Stimulated activated CD4-positive, alpha-beta T cell treated with anti-CD3 and anti-CD28 coated beads, Interleukin-2, amount 100 ng/mL, for 24 hours (primary cell): ENCODE measurements around the gene ANKRD53.
"Not testable (repeated sequence)": the region's sequence is repeated elsewhere in the genome, so short reads cannot be mapped to it uniquely, and the experiment has no call there.

Experiments used
- DNase-seq, 2 donors: peaks; one replicate each; pipeline ENCODE4 v3.0.0-alpha.2; 2020

The ANKRD53 gene

DNA sequence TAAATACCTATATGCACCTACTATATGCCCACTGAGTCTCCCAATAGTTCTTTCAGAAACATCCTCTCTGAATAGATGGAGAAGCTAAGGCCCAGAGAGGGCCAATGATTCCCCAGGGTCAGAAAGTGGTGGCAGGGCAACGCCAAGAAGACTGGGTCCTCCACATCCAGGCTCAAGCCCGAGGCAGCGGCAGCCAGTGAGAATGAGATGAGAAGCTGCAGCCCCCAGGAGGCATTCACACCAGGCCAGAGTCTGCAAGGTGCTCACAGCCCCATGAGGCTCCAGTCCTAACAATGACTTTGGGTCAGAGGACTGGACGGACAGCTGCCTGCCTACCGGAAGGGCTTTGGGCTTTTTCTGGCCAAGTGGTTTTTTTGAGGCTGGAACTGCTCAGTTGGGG is 12.7 kb downstream of the ANKRD53 start:
- peak in 1 of 2 donors; percentile 16 for DNase-seq

DNA sequence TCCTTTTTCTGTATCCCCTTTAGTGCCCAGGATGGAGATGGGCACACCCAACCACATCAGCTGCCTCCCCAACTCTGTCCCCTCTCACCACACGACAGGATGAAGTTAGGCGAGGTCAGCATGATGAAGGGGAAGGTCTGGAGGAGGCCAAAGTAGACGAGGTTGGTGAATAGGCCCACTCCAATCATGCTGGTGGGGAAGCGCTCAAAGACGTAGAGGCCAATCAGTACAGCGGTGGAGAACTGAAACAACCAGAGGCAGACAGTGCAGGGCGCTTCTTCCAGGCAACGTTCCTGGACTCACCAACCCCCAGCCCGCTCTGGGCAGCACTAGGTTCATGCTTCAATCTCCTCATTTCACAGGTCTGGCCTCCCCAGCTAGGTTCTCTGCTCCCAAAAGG is 13.3 kb downstream of the ANKRD53 start:
- DNase-seq = no peak

DNA sequence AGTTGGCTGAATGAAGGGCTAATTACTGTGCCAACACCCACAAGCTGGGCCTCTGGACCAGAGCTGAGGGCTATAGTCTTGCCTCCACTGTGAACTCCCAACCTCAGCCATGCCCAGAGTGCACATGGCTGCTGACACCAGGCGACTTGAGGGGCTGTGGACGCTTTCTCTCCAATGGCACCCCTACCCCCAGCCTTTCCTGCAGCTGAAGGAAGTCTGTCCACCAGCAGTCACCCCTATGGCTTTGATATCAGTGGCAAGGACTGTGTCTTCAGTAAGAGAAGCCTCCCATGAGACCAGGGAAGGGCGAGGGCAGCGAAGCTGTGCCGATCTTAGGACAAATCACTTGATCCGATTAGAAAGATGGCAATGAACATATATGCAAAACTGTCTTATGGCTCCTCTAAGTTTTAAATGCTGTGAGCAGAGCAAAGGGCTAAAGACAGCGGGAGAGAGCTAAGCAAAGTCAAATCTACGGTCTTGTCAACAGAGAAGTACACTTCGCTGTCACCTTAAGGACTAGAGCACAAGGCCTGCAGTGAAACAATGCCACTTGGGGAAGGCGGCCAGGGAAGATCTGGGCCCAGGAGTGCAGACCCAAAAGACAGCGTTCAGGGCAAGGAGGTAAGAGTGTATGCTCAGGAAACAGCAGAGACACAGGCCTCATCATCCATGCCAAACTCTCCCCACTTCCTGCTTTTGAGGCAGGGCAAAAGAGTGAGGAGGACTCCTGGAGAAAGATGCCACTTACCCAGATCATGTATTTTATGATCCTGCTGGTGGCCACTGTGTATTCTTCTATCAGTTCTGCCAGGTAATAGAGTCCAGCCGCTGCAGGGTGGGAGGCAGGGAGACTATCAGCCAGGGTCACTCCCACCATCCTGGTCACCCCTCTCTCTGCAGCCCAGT is 14.8 kb downstream of the ANKRD53 start:
- DNase-seq = no peak

DNA sequence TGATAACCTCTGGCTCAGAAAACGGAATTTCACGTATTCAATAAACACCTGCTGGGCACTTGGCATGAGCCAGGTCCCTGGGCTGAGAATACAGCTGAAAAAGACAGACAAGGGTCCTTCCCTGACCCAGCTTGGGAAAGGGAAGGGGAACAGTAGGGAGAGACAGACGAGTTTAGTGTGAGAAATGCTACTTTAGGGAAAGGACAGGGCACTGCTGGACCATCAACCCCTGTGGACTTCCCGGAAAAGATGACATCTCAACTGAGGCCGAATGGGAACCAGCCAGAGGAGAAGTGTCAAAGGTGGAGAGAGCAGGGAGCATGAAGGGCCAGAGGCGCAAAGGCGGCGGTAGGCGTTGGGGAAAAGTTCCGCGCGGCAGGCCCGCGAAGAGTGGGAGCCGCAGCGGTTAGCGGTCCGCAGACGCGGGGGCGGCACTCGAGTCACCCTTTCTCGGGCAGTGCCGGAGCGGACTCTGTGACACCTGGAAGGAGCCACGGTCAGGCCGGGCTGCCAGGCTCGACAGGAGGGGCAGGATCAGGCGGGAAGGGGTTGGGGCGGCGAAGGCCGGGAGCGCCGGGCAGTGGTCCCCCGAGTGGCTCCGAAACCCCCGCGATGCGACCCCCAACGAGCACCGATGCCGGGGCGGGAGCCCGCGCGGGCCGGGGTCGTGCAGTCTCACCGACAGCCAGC is 15.7 kb downstream of the ANKRD53 start:
- DNase-seq = peak; percentile 63 to 71

DNA sequence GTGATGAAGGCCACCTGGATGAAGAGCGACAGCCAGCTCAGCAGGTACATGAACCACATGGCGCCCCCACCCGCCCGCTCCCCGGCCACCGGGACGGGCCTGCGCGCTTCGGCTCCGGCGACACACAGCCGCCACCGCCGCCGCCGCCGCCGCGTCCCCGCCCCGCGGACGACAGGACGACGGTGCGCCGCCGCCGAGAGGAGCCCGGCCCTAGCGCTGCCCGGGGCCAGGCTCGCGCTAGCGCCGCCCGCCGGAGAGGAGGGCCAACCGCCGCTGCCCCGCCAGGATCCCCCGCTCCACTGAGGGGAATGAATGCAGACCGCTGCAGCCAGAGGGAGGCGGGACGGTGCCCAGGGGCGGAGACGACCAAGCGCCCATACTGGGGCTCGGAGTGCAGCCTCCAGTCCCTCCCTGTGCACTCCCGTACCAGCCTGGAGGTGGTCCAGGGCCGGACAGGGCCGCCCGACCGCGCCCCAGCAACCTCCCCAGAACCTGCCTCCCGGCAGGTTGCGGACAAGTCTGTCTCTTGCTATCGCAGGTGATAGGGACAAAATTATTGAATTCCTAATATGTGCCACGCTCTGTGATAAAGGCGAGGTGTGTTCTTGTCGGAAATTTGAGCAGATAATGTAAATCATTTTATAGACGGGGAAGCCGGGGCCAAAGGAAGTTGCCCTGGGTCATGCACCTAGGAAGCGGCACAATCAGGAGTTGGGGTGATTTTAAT is 16.4 kb downstream of the ANKRD53 start, which contains the start of gene TEX261:
Gene TEX261, minus strand, starts transcription at position 175 of the 727 bp plus-strand sequence. Its CDS starts 116 bp downstream, at position 59.
- DNase-seq = peak; percentile 93 to 94

DNA sequence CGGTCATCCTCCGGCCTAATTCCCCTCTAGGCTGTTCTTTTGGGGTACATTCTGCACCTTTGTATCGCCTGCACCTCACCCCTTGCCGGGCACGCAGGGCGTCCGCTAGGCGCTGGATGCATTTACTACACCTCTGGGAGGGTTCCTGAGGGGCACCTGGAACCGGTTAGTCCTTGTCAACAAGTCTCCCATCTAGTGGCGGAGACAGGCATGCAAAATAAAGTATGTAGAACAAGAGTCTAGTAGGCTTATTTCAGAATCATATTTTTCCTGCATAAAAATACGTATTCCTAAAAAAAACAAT is 16.9 kb downstream of the ANKRD53 start:
- DNase-seq = peak; percentile 48 to 56

DNA sequence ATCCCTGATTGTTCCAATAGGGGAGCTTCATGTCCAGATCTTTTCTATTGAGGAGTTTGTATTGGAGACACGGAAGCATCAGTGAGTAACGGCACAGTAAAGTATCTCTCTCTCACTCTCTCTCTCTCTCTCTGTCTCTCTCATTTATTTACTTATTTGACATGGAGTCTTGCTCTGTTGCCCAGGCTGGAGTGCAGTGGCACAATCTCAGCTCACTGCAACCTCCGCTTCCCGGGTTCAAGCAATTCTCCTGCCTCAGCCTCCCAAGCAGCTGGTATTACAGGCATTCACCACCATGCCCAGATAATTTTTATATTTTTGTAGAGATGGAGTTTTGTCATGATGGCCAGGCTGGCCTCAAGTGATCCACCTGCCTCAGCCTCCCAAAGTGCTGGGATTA is 20.5 kb downstream of the ANKRD53 start:
- DNase-seq = not testable (repeated sequence)

DNA sequence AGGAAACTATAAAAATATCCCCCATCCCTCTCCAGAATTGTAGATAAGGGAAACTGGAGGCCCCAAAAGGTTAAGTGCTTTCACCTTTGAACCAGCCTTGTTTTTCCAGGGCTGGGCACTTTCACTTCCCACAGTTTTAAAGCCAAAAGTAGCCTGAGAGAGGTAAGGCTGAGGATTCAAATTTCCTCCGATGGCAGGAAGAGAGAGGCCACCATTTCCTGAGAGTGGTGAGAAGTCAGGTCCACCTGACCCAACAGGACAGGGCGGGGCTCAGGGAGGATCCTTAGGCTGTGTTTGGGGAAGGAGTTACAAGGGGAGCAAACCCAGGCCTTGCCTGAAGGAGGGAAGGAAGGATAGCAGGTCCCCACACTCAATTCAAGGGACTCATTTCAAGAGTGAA is 20.9 kb downstream of the ANKRD53 start:
- DNase-seq = no peak

DNA sequence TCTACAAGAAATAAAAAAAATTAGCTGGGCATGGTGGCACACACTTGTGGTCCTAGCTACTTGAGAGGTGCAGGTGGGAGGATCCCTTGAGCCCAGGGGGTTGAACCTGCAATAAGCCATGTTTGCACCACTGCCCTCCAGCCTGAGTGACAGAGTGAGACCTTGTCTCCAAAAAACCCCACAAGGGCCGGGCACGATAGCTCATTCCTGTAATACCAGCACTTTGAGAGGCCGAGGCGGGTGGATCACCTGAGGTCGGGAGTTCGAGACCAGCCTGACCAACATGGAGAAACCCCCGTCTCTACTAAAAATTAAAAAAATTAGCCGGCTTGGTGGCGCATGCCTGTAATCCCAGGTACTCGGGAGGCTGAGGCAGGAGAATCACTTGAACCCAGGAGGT is 21.5 kb downstream of the ANKRD53 start:
- not testable (repeated sequence) for DNase-seq

DNA sequence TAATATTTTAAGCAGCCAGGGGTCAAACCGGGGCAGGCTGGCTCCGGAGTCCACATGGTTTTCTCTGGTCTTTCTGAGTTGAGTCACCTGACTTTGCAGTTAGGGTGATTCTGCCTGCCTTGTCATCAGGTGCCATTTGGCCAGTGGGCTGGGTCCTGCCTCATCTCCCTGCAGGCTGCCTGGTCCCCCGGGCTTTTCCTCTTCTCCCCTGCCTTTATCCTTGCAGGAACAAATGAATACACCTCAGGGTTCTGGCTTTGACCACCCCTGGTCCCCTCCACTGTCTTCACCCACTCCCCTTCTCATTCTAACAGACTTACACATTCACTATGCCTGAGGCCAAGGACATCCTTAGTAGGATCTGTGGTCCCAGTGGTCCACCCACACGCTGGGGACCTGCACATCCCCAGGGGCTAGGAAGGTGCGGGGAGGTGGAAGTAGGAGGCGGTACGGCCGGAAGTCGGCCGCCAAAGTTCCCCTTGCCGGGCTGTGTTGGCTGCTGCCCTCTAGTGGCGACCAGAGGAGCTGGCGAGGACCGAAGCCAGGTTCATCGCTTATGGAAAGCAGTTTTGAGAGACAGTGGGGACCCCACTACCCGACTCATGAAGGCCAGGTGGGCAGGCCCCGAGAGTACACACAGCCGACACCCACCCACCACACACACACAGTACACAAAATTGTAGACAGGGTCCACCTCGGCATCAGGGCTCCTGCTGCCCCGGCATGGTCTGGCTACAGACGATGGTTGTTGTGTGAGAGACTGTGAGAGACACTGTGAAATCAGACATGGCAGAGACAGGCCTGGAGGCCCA is 22.6 kb downstream of the ANKRD53 start:
- peak; percentile 83 to 87 for DNase-seq

DNA sequence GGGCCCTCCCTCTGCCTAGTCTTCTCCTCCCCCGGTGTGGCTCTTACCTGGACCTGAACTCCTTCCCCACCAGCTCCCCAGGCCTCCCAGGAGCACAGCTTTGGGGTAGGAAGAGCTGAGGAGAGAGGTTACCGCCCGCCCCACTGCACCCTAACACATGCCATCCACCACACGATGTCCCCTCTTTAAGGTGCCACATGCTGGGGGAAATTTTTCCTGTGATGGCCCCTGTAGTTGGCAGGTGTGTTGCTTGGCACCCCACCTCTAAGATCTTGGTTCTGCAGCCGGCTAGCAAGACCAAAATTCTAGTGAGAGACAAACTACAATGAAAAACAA is 23.1 kb downstream of the ANKRD53 start:
- no peak for DNase-seq

DNA sequence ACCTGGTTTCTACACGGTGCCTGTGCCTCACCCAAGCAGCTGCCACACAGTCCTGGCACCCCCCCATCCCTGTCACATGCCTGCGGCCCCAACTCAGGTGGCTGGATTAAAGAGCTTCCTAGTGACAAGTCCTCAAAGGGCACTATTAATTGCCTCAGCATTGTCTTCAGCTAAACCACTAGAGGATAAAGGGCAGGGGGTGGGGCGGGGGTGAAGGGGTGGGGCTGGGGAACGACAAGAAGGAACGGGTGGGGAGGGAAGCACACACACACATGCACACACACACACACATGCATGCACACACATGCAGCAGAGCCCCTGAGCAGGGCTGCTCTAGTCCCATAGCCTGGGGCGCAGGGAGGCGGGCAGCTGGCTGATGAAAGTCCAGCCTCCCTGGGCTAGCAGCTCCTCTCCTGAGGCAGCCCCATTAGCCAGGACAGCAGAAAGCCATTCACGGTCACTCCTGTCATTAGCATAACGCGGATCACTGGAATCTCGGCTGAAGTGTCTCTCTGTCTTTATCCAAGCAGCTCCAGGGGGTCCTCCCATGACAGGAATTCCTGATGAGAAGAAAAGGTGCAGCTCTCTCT is 23.6 kb downstream of the ANKRD53 start:
- no peak for DNase-seq

DNA sequence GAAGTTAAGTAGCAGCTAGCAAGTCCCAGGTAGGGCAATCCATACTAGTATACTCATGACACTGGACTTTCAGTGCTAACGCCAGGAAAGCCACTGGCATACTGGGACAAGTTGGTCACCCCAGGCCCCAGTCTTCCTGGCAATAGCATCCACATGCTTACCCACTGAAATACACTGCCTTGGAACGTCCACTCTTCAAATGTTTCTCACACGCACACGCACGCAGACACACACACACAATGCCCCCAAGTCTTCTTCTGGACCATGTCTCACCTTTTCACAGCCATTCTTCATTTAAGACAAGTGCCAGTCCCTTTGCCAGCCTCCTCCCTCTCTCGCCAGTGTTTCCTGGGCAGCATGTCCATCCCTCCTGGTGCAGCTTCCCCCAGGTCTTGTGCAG is 25.0 kb downstream of the ANKRD53 start:
- DNase-seq = no peak

DNA sequence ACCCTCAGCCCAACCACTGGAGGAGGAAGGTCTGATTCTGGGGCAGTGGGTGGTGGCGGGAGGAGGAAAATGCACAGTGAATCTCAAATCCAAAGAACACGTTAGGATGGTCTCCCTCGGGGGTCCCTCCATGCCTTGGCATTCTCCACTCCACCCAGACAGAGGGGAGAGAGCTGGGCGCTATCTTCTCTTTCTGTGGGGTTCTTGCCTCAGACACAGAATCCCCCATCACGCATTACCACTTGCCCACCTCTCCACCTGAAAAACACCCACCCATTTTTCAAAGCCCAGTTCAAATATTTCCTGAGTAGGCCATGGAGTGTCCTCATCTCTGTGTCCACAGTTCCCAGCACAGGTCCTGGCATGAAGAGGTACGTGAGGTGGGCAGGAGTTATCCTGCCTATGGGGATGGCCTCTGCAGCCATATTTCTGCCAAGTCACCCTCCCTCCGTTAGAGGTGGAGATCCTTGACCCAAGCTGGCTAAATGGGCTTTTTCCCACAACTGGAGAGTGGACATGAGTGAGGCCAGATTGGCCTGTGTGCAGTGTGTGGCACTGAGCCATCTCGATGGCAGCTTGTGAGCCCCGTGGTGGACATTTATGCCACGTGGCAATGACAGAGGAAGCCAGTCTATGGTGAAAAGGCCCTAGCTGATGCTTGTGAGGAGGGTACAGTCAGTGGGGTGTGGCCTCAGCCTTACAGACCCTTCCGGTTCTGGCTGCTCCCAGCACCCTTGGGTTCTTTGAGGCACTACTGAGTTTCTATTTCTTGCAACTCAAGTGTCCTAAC is 25.7 kb downstream of the ANKRD53 start:
- DNase-seq = no peak

DNA sequence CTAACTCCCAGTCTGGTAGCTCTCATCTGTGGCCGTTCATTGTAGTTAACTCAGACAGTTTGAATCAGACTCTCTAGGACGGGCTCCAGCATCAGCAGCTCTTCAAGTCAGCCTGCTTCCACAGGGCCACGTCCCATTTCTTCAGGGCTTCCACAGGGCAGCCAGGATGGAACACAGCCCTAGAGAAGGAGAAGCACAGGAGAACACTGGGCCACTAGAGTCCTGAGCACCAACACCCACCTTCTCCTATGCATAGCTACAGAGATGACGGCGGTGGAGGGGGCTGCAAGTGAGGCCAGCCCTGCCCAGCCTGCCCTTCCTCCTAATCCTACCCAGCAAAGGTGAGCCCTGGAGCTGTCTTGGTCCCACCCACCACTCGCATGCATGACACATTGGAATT is 26.4 kb downstream of the ANKRD53 start:
- no peak for DNase-seq

DNA sequence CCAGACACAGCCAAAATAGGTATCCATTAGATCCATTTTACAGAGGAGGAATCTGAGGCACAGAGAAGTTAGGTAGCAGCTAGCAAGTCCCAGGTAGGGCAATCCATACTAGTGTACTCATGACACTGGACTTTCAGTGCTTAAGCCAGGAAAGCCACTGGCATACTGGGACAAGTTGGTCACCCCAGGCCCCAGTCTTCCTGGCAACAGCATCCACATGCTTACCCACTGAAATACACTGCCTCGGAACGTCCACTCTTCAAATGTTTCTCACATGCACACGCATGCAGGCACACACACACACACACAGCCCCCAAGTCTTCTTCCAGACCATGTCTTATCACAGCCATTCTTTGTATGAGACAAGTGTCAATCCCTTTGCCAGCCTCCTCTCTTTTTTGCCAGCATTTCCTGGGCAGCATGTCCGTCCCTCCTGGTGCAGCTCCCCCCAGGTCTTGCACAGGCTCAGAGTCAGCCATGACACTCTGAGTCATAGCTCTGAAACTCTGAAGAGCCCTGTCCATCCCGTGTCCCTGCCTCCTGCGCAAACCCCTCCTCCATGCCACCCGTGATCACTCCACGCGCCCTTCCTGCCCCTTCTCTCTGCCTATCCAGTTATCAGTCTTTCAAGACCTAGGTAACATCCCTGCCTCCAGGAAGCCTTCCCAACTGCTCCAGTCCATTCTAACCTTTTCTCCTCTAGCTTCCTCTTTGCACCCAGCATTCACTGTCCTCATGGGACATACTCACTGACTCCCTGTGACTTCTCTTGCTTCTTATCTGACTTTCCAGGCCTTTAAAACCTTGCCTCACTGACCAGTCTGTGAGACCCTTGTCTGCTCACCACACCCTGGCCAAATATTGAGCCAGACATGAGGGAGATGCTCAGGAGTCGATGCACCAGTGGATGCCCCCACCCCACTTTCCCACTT is 27.1 kb downstream of the ANKRD53 start:
- no peak for DNase-seq

DNA sequence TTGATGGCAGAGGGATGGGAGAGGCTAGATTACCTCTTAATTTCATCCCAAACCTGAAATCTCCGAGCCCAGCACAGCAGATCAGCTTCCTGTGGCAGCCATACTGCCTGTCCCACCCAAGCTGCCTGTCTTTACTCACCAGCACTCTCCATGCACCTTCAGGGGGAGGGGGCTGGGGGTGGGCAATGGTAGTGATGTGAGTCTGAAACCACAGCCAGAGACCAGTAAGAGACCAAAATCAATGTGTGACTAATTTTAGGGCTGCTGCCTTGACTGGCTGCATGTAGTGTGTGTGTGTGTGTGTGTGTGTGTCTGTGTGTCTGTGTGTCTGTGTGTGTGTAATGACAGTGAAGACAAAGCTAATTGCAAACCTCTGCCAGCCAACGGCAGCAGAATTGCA is 27.9 kb downstream of the ANKRD53 start:
- DNase-seq = no peak

DNA sequence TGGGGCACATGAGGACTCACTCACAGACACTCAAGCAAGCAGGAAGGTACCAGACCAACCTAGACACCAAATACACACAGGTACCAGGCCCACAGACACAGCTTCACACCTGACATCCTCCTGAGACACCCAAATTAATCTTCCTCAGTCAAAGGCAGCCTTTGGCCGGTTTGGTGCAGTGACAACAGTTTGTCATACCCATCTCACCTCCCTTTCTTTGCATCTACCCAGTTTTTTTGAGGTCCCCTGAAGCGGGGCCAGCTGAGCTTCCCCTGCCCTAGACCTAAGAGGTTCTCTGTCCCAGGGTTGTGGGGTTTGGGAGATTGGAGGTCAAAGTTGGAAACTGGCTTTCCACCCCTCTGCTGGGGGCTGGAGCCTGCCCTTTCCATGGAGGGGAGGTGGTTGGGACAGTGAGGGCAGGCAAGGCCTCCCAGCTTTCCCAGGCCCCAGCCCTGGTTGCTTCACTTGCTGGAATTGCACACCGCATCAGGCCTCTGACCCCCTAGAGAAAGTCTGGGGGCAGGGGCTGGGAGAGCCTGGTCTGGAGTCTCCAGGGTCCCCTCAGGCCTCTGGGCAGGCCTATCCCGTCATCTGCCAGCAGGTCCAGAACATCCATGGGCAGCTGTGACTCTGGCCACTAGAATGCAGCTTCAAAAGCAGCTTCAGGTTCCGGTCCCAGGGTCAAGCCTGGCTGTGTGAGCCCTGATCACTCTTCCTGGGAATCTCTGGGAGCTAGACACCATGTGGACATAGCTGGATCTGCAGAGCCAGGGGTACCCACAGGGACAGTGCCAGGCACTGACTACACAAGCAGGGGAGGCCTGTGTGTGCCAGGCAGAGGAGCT is 28.7 kb downstream of the ANKRD53 start:
- no peak for DNase-seq

DNA sequence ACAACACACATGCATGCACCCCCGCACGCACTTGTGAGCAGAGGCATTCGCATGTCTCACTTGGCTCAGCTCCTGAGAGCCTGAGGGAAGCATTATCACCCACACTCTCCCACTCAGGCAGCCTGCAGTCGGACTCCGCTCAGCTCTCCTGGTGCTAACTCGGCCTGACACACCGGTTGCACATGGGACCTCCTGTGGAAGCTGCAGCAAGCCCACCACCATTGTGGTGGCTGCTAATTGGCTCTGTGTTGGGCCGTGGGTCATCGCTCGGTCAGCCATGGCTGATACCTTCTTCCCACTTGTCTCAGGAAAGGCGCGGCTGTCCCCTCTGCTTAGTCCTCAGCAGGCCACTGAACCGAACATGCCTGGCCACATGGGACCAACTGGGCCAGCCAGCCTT is 29.9 kb downstream of the ANKRD53 start:
- DNase-seq = no peak
